ENCODE measurements around the gene HHAT.
A peak's percentile ranks its signal among the peaks of the same experiment; 100 is the strongest.

Gene HHAT

DNA sequence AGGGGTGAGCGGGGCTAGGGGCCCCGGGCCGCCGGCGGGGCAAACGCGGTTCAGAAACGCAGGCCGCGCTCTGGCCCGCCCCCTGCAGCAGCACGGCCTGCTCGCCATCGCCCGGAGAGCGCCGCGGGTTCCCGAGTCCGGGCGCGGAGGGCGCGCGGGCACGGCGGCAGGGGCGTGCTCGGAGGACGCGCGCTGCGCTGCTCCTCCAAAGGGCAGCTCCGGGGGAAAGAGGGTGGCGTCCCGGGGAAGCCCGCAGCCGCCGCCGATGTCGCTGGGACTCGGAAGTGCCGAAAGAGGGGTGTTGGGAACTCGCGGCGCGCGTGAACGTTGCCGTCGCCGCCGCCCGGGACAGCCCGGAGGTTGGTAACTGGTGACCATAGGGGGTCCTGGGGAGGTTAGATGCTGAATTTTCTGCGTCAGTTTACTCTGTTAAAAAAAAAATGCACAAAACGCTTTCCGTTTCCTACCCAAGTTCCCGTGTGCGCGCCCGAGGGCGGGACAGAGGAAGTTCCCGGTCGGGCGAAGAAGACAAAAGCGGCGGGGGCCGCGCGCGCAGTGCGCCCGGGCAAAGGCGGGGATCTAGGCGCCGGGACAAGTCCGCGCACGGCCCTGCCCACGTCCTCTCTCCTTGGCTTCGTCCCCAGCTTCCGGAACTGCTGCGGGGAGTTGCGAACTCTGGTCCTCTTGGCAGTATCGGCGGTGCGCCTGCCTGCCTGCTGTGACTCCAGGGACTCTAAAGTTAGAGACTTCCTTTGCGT is at the start of gene HHAT:
HHAT (plus strand) TSS at position 157 of the 758 bp plus-strand sequence. CDS start 20,074 bp downstream, outside the sequence.
- DNase-seq: peak; percentile 72

DNA sequence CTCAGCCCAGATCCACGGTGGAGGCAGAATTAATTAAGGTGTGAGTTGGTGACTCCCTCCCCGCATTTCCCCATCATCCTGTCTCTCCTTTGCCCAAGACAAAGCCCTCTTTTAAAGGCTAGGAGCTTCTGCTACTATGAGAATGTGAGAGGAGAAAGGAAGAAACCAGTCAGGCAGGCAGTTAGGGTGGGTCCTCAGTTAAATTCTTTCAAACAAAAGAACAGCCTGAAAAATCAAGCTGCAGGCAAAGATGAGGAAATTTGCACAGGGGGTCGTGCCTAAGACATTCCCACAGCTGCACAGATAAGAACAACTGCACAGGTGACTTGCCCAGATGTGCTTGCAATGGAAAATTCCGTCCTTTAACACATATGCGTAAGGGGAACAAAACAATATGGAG is 48.5 kb upstream of the HHAT start:
- DNase-seq: no peak

DNA sequence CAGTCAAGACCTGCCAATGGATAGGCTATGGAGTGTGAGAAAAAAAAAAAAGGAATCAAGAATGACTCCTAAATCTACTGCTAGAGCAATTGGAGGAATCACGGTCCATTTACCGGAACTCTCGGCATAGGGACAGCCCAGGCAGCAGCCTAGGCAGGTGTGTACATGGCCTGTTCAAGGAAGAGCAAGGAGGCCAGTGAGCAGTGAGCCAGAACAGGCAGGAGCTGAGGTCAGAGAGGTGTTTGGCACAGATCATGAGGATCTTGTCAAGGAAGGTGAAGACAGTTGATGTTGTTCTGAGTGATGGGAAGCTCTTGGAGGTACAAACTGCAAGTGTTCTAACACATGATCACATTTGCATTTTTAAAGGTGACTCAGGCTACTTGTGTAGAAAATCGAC is 40.6 kb upstream of the HHAT start:
- DNase-seq: no peak

DNA sequence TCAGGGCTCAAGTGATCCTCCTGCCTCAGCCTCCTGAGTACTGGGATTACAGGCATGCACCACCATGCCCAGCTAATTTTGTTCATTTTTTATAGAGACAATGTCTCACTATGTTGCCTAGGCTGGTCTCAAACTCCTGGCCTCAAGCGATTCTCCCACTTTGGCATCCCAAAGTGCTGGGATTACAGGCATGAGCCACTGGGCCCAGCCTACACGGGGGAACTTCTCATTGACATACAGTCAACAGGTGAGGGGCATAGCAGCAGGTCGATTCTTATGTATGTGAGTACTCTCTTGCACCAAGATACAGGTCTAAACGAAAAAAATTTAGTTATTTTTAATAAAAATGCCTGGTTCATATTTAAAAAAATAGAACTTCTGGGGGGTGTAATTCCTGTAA is 39.5 kb upstream of the HHAT start:
- no peak for DNase-seq

DNA sequence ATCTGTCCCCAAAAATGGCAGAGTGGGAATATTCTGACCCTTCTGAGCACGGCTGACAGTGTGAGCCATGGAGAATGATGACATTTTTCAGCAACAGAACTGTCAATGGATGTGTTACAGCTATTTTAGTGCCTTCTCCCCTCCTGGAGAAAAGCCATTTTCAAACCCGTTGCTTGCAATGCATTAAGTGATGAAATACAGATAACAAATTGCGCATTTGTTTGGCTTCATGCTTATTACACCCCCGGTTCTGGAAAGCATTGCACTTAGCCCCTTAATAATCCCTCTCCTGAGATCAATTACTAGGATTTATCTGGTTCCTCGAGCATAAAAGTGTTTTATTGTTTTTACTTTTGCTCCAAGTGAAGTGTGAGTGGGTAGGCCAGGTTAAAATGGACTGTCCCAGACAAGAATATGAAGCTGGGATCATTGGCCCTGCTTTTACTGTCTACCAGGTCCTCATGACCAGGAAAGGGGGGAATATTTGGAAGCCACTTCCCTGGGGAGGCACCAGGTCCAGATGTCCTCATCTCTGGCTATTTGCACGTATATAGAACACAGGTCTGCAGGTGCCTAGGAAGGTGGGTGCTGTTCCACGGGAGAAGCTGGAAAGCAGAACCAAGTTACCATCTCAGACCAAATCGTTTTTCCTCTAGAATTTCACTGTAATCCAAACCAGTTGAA is 37.5 kb upstream of the HHAT start:
- no peak for DNase-seq

DNA sequence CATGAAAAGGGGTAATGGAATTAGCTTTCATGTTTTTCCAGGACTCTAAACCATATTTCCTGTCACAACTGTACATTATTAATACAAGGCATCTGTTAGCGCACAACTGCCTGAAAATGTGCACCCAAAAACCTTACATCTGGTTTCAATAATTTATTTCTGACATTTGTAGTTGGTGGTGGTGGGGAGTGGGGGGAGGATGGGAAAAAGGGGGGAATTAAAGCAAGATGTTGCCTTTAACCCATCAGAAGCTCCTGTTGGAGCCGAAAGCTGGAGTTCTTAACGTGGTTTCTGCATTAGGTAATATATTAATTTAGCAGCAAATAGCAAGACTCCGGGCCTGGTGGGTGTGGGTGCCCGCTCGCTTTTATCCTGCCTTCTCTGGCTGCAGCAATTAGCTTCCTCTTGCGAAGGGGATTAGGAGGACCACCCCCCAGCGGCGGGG is 36.9 kb upstream of the HHAT start:
- DNase-seq: no peak

DNA sequence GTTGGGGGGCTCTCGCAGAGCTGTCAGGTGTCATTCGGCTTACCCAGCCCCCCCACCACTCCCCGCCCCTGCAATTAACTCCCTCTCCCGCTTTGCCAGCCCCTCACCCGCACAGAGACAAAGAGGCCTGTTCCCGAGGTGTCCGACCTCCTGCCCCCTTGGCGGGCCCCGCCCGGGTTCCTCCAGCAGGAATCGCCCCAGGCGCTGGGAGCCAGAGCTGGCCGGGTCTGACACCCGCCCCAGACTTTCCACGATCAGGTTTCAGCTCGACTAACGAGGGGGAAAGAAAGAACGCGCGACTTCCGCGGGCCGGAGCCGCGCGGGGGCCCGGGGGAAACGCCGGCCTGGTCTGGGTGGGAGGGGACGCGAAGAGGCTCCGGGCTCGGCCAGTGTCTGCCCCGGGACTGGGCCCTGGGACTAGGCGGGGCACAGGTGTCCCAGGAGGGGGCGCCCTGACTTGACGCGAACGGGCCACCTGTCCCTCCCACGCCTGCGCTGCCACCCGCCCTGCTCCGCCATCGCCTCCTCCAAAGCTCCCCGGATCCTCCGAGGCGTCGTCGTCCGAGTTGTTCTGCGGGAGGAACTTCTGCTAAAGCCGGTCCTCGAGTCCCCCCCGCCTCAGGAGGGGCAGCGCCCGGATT is 36.4 kb upstream of the HHAT start:
- DNase-seq: peak; percentile 35

DNA sequence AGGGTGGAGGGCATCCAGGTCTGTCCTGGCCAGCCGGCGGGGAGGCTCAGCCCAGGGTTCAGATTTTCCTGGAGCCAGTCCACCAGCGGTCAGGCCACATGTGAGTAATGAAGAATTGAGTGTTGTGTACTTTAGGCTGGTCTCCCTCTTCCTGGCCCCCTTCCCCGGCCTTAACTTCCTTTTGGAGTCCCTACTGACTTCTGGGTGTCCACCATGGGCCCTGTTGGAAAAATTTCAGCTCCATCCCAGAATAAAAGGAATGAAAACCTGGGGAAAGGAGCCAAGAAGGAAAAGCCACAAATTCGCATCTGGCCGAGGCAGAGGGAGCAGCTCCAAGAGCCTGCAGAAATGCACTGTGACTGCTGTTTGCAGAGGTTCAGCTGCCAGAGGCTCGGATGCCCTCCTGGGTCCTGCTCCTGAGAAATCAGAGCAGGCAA is 35.5 kb upstream of the HHAT start:
- no peak for DNase-seq

DNA sequence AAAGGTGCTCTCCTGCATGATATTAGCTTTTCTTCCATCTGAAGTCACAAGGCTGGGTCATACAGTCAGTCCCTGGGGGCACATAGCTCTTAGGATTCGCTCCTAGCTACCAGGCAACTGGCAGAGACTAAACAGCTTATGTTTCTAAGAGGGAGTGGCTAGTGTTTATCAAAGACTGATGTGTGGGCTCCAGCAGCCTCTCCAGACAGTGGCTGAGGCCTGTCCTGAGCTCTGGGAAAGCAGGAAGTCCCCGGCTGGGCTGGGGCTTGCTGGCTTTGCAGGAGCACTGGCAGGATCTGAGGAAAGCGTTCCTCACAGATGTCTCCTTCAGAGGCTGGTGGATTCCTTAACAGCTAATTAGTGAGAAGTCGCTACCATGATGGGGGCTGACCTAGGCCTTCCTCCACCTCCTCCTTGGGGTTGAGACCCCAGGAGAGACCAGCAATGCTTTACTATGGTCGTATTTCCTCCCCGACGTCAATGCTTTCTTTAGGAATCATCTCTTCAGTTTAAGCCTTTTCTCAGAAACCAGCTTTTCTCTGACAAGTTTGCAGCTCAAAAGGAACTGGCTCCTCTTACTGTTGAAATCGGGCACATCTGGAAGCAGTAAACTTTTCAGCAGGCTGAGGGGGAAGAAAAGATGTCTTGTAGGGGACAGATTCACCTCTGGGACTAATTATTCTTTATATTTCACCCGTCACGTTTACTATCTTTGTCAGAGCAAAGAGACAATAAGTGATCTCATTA is 33.5 kb upstream of the HHAT start:
- DNase-seq: no peak

DNA sequence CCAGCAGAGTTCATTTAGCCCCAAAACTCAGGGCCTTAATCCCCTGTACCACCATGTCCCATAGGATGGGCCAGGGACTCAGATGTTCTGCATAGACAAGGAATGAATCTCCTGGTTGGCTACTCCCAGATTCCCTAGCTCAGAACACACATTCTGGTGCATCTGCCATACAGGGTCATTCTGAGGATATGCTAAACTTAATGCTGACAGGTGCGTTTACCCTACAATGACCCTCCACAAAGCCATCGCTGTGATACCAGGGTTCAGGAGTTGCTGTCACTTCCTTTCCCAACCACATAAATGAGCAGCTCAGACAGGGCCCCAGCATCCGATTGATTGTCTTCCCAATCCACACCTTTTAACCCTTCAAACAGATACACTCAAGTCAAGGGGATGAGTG is 32.0 kb upstream of the HHAT start:
- no peak for DNase-seq

DNA sequence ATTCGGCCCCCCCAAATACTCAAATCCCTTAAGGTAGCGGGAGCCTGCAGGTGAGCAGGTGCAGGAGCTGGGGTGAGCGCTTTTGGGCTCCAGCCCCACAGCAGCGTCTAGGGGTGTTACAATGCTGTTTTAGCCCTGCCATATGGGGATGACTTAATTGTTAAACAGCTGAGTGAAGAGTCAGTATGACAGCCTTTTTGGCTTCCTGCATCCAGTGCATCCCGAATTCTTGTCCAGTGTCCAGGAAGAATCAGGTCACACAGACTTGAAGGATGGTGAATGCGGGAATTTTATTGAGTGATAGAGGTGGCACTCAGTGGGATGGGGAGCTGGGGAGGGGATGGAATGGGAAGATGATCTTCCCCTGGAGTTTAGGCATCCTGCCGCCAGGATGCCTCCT is 30.4 kb upstream of the HHAT start:
- no peak for DNase-seq

DNA sequence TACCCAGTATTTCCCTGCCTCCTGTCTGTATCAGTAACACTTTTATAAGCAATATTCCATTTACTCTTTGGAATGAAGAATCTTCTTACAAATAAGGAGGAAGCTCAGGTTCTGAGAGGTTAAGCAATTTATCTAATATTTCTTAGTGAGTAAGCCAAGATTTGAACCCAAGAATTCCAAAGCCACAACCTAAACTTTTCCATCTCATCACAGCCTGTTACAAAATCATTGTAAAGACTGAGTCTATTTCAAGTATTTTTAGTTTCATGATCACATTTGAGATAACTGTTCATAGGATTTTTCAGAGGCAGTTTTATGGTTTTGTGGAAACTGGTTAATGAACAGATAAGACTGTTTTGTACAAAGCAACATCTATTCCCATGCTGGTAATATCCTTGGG is 29.8 kb upstream of the HHAT start:
- DNase-seq: no peak

DNA sequence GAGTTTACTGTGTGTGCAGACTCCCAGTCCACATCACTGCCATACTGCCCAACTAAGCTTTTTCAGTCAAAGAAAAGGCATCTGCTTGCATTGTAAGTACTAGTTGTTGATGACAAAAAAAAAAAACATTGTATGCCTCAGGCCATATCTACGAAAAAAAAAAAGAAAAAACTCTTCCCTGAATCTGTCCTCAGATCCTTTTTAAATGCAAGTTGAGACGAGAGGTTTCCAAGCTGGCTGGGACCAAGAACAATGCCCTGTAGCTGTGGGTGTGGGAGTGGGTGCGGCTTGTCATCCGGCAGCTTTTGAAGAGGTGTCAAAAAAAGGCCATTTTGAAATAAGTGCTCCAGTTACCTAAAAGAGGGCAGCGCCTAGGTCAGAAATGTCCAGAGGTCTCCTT is 29.2 kb upstream of the HHAT start:
- DNase-seq: no peak

DNA sequence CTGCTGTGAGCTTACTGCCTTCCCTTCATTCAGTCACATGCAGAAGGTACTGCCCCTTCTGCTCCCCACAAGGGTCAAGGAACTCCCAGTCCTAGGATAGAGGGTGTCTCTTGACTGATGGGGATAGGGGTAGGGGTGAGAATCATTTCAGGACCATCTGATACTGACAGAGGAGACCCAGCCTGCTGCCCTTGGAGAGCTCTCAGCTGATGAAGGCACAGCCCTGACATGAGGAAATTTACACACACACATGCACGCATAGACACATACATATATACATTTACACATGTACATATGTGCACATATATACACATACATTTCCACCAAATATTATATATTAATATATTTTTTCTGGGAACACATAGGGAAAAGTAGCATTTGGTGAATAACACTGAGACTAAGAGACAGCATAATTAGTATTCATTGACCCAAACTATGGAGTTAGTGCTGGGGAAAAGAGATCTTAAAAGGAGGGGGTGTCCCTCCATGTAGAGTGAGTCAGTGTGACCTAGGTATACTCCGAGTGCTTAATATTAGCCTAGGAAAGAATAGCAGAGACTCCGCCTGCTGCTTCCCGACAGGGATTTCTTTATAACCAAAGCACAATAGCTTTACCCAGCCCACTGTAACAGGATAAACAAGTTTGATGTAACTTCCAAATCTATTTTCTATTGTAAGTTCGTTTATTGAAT is 27.6 kb upstream of the HHAT start:
- DNase-seq: no peak

DNA sequence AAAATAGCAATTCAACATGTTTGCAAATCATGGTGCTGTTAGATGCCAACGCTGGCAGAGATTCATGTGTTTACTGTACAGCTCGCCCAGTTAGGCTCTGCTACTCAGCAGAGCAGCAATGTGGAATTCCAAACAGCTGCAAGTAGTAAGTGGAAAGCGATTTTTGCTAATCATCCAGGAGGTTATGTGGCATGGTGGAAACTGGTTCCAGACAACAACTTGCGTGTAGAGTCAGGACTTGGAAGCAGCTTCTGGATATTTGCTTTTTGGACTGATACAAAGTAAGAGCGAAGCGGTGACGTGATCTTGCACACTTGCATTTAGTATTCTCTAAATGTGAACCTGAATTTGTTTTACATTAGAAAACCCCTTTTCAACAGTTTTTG is 27.1 kb upstream of the HHAT start:
- DNase-seq: no peak

DNA sequence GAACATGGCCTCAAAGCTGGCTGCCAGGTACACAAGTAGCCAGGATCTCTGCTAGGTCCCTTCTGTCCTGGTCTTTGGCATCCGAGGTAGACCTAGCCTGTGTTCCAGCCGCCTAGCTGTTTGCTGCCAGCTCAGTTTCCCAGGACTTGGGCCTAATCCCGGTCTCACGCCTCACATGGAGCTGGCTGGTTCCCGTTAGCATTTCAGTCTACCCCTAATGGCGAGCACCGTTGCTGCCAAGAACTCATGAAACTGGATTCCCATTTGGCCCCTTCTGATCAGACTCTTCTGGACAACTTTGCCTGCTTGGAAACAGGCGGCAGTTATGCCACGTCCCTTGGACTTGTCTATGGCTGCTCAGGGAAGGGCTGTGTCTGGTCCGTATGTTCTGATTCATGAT is 26.2 kb upstream of the HHAT start:
- DNase-seq: no peak

DNA sequence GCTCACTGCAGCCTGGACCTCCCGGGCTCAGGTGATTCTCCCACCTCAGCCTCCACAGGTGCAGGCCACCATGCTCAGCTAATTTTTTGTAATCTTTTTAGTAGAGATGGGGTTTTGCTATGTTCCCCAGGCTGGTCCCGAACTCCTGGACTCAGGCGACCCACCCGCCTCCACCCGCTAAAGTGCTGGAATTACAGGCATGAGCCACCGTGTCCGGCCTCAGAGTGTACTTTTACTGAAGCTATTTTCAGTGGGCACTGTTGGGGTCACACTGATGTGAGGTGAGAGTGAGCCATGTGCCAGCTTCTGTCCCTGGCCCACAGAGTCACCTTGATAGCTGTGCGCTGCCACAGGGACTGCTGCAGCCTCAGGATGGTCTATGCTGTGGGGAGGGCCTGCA is 25.3 kb upstream of the HHAT start:
- DNase-seq: no peak

DNA sequence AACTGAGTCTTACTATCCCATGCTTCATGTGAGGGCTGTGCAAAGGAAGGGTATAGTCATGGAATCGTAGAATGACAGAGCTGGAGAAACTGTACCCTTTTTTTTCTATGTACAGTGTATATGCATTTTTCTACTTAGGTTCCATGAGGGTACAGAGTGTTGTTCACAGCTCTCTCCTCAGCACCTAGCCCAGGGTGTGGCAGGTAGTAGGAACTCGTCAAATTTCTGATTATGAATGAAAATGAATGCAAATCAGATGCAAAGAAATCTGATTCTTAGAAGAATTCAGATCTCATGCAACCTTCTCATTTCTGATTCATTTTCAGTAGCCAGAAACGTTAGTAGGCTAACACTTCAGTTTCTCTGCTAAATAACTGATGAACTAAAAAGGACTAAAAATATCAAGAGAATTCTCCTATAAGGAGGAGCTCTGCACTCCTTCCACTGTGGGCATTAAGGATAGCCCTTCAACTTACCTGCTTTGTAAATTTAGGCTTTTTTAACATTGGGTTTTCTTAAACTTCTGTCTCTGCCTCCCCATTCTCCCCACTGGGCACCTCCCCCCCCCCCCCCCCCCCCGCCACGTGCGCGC is 18.0 kb upstream of the HHAT start:
- no peak for DNase-seq

DNA sequence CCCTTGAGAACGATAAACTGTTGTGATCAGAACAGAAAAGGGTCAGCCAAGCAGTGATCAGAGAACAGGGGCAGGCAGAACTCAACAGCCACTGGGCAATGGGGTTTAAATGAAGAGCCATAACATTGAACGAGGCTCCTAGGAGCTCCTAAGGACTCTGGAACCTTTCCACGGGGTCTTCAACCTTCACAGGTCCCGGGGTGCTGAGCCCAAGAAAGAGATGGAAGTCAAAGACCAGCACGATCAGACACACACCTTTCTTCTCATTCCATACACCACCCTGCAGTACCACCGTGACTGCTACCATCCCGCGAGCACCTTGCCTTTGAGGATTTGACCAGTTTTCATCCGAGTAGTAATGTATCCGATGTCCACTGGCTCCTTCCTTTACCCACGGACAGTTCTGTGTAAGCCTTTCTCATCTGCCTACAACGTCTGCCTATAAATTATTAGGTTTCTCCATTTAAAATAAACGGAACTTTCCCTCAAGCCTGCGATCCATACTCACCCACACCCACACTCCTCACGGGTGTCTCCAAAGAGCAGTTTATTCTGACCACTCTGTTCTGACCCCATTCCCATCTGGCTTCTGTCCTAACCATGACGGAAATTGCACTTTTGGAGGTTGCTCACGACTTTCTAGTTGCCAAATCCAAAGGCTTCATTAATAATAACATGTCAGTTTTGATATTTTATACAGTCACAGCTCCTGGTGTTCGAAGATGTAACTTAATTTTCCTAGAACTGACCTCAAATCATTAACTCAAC is 16.8 kb upstream of the HHAT start:
- DNase-seq: no peak

DNA sequence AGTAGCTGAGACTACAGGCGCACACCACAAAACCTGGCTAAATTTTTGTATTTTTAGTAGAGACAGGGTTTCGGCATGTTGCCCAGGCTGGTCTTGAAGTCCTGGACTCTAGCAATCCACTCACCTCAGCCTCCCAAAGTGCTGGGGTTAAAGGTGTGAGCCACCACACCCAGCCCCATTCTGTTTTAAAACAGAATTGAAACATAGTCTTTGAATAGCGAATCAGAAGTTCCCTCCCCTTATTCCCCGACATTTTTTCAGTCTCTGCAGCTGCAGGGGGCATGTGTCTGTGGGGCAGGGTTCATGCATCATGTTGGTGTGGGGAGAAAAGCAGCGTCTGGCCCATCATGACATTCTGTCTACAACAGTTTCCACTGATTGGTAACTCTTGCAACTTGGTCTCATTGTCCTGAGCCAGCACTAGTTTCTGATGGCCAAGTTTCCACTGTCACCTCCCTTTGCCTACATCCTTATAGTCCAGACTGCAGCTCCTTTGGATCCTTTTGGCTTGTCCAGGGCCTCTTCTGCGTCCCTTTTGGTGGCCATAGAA is 15.6 kb upstream of the HHAT start:
- no peak for DNase-seq

DNA sequence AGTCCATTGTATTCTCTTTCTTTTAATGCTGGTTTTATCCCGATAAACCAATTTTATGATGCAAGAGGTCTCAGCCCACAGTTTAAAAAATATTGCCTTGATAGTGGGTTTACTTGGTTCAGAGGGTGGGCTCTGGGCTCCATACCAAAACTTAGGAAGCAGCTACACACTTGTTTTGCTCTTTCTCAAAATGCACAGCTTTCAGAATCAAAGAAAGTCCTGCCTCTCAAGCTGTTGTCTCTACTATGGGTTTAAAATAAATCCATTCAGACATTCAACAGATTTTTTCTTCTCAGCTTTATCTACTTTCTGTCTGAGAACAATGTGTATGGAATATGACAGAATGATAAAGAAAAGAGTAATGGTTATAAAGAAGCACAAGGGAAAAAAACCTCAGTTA is 14.8 kb upstream of the HHAT start:
- no peak for DNase-seq
